ENCODE measurements around the gene SLC25A30. TPM values are rescaled to one million over a fixed set of nuclear protein-coding genes. Genes with fewer than 3 reads are reported as not detected.
"Not testable (repeated sequence)": the region's sequence is repeated elsewhere in the genome, so short reads cannot be mapped to it uniquely, and the experiment has no call there.

Gene SLC25A30
- total RNA-seq, 1 donor from 2014 or later, result 18.4 TPM

DNA sequence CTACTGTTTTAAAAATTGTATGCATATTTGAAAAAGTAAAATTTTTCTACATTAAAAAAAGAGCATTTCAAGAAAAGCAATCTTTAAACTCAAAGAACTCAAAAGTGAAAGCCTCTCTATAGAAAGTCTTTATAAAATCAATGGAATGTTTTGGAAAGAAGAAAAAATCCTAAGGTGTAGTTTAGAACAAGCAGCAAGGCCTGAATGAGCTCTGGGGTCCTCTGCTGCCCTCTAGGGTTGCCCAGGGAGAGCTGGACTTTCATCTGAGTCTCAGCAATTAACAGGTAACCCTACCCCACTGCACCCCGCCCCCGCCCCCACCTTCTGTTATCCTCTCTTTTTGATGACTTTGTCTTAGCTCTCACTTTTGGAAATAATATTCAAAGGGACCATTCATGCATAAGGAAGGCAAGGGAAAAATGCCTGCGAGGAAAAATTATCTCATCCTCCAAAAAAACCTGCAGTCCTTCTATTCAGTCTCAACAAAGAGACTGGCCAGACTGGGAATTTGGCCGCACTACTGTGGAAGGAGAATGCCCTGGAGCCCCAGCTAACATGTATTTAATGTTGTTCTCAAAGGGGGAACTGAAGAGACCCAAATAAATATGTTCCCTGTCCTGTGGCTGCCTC lies 24.1 kb downstream of the SLC25A30 start:
- H3K36me3 ChIP-seq (ENCODE audit: control insufficient read depth, insufficient read depth, low read length), result peaks cover 1% of the 10 kb centered on the region
- DNase-seq (ENCODE audit: low read depth), result peak; percentile 57
- TF ChIP-seq, protein P1, sequence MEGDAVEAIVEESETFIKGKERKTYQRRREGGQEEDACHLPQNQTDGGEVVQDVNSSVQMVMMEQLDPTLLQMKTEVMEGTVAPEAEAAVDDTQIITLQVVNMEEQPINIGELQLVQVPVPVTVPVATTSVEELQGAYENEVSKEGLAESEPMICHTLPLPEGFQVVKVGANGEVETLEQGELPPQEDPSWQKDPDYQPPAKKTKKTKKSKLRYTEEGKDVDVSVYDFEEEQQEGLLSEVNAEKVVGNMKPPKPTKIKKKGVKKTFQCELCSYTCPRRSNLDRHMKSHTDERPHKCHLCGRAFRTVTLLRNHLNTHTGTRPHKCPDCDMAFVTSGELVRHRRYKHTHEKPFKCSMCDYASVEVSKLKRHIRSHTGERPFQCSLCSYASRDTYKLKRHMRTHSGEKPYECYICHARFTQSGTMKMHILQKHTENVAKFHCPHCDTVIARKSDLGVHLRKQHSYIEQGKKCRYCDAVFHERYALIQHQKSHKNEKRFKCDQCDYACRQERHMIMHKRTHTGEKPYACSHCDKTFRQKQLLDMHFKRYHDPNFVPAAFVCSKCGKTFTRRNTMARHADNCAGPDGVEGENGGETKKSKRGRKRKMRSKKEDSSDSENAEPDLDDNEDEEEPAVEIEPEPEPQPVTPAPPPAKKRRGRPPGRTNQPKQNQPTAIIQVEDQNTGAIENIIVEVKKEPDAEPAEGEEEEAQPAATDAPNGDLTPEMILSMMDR (IDR thresholded peaks at IDR 0.05; ENCODE audit: insufficient read depth, low read length, severe bottlenecking), result peak; percentile 79
- no peak for FAIRE-seq
- no peak overlapping the region for H3K4me3 ChIP-seq (ENCODE audit: low read depth, low read length)
- H3K27me3 ChIP-seq (ENCODE audit: control insufficient read depth, insufficient read depth, low read length), result no peaks in the 10 kb centered on the region

DNA sequence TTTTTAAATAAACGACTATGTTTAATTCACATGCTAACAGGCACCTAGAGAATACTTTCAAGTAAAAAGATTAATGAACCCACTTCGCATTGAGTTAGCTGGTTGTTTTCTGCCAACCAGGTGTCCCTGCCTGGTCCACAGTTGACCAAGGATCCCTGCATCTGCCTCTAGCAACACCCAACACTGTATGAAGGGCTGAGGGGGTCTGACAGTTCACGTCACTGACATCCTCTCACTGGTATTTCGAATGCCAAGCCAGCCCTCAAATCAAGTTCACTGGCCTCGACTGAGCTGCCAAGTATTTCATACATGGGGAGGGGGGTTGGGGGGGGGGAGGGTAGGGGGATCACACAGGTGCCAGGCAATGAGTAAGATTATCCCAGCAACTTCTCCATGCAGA lies 25.4 kb downstream of the SLC25A30 start:
- no peak for DNase-seq (ENCODE audit: low read depth)
- peaks cover 2% of the 10 kb centered on the region for H3K36me3 ChIP-seq (ENCODE audit: control insufficient read depth, insufficient read depth, low read length)
- TF ChIP-seq, protein P1 (IDR thresholded peaks at IDR 0.05; ENCODE audit: insufficient read depth, low read length, severe bottlenecking), result no peak
- FAIRE-seq, result no peak
- no peak overlapping the region for H3K4me3 ChIP-seq (ENCODE audit: low read depth, low read length)
- no peaks in the 10 kb centered on the region for H3K27me3 ChIP-seq (ENCODE audit: control insufficient read depth, insufficient read depth, low read length)

DNA sequence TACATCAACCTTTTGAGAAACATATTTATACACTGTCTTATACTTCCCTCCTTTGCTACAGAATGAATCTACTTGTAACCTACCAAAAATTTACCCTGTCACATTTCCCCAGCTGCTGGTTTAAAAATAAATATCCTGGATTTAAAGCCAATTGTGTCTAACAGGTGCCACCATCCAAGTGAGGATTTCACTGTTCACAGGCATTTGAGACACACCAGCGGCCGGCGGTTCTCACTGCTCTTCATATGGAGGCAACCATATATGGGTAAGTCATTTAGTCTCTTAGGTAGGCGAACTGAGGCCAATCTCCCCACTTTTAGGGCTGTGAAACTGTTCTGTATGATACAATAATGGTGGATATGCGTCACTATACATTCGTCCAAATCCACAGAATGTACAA lies 26.2 kb downstream of the SLC25A30 start:
- TF ChIP-seq, protein P1 (IDR thresholded peaks at IDR 0.05; ENCODE audit: insufficient read depth, low read length, severe bottlenecking), result no peak
- FAIRE-seq, result no peak
- Histone ChIP-seq H3K4me3 (ENCODE audit: low read depth, low read length) (no peak overlapping the region), H3K27me3 (ENCODE audit: control insufficient read depth, insufficient read depth, low read length) (no peaks in the 10 kb centered on the region), H3K36me3 (ENCODE audit: control insufficient read depth, insufficient read depth, low read length) (peaks cover 3% of the 10 kb centered on the region)
- DNase-seq (ENCODE audit: low read depth), result no peak

DNA sequence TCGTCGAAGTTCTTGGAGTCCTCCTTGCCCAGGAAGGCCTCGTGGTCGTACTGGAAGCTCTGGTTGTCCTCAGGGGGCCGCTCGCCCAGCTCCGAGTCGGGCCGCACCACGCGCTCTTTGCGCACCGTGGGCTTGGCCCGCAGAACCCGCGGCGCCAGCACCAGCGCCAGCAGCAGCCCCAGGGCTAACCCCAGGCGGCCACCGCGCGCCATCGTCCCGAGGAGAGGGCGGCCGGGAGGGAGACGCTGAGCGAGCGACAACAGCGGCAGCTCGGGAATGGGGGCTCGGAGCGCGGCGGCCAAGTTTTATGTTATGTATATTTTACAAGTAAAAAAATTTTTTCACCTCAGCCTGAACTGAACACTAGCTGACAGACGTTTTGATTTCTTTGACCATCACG lies 27.0 kb downstream of the SLC25A30 start:
- FAIRE-seq; H3K27me3 ChIP-seq (ENCODE audit: control insufficient read depth, insufficient read depth, low read length); H3K36me3 ChIP-seq (ENCODE audit: control insufficient read depth, insufficient read depth, low read length); DNase-seq (ENCODE audit: low read depth); H3K4me3 ChIP-seq (ENCODE audit: low read depth, low read length): not testable (repeated sequence)

DNA sequence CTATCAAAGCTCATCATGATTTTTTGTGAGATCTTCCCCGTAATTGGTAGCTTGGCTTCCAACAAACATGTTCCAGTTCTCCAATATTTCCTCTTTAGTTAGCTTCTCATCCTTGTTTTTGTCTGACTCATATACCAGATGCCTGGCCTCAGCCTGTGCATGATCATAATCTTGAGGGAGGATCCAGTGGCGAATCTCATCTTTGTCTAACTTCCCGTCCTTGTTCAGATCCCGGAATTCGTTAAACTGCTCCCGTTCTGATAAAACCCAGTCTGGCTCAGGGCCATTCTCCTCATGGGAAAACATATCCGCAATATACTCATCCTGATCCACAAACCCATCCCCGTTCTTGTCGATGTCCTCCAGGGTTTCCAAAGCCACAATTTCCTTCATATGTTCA lies 27.8 kb downstream of the SLC25A30 start:
- DNase-seq (ENCODE audit: low read depth); H3K36me3 ChIP-seq (ENCODE audit: control insufficient read depth, insufficient read depth, low read length); H3K27me3 ChIP-seq (ENCODE audit: control insufficient read depth, insufficient read depth, low read length); H3K4me3 ChIP-seq (ENCODE audit: low read depth, low read length): not testable (repeated sequence)
- peak; percentile 95 for FAIRE-seq

DNA sequence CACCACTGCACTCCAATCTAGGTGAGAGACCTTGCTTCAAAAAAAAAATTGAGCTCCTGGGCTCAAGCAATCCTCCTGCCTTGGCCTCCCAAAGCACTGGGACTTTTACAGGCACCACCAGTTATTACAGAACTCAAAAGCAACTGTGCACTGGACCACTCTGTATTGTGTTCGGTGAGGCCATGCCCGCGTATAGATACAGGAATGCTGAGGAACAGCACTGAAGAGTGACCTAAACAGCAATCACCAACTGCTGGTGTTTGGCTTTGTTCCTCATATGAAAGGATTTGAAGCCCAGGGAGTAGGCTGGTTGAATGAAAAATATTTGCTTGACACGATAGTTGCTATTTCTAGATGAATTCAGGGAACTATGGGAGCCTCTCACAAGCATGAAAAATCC lies 29.5 kb downstream of the SLC25A30 start:
- TF ChIP-seq, protein P1 (IDR thresholded peaks at IDR 0.05; ENCODE audit: insufficient read depth, low read length, severe bottlenecking), result no peak
- DNase-seq (ENCODE audit: low read depth) (no peak), FAIRE-seq (no peak)

DNA sequence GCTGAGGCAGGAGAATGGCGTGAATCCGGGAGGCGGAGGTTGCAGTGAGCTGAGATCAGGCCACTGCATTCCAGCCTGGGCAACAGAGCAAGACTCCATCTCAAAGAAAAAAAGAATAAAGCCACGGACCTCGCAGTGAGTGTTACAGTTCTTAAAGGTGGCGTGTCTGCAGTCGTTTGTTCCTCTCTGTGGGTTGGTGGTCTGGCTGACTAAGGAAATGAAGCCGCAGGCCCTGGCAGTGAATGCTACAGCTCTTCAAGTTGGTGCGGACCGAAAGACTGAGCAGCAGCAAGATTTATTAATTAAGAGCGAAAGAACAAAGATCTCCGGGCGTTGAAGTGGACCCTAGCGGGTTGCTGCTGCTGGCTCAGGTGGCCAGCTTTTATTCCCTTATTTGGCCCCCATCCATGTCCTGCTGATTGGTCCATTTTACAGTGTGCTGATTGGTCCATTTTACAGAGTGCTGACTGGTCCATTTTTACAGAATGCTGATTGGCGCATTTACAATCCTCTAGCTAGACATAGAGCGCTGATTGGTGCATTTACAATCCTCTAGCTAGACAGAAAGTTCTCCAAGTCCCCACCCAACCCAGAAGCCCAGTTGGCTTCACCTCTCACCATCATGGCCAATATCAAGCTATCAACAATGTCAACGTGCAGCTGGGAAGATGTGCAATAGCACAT lies 31.1 kb downstream of the SLC25A30 start:
- not testable (repeated sequence) for FAIRE-seq; DNase-seq (ENCODE audit: low read depth); H3K4me3 ChIP-seq (ENCODE audit: low read depth, low read length); H3K27me3 ChIP-seq (ENCODE audit: control insufficient read depth, insufficient read depth, low read length); H3K36me3 ChIP-seq (ENCODE audit: control insufficient read depth, insufficient read depth, low read length)

More for the DNA sequence above, 29.5 kb downstream of the SLC25A30 start:
- H3K36me3 ChIP-seq (ENCODE audit: control insufficient read depth, insufficient read depth, low read length), result peaks cover 2% of the 10 kb centered on the region
- H3K4me3 ChIP-seq (ENCODE audit: low read depth, low read length), result no peak overlapping the region
- no peaks in the 10 kb centered on the region for H3K27me3 ChIP-seq (ENCODE audit: control insufficient read depth, insufficient read depth, low read length)

Measured in bronchial epithelial cell (primary cell).